Tibial nerve (tissue), 4 donors: ENCODE results near the gene TIMM23. TPM values are rescaled to one million over a fixed set of nuclear protein-coding genes. Genes with fewer than 3 reads are reported as not detected.
"Not testable (repeated sequence)": the region's sequence is repeated elsewhere in the genome, so short reads cannot be mapped to it uniquely, and the experiment has no call there.

Experiments used
- DNase-seq, 2 donors: peaks; one replicate each; pipeline ENCODE4 v3.0.0-alpha.2; 2019; ENCODE audit warnings: low spot score in 2 of 2
- H3K27ac ChIP-seq, 4 donors: fragments of 200-600 bp; sonication (generic) in 3 of 4; one replicate each; pipeline ENCODE4 v1.5.1; 2017 to 2019; ENCODE audit warnings: mild to moderate bottlenecking in 1 of 4
- H3K27me3 ChIP-seq, 2 donors: fragments of 200-600 bp; sonication (generic) in 1 of 2; one replicate each; pipeline versions ENCODE4 v1.5.1 to v1.6.0; 2017 to 2019
- H3K36me3 ChIP-seq, 3 donors: fragments of 200-600 bp; sonication (generic); one replicate each; pipeline ENCODE4 v1.5.1; 2018 to 2019
- H3K4me1 ChIP-seq, 4 donors: fragments of 200-600 bp; sonication (generic) in 3 of 4; one replicate each; pipeline ENCODE4 v1.5.1; 2017 to 2019
- H3K4me3 ChIP-seq, 4 donors: fragments of 200-600 bp; sonication (generic) in 3 of 4; one replicate each; pipeline ENCODE4 v1.5.1; 2017 to 2019; ENCODE audit warnings: mild to moderate bottlenecking in 1 of 4, moderate library complexity in 1 of 4
- H3K9me3 ChIP-seq, 4 donors: fragments of 200-600 bp; sonication (generic) in 3 of 4; one replicate each; pipeline ENCODE4 v1.5.1; 2017 to 2019
- EP300 ChIP-seq, 2 donors: sonication (generic); formaldehyde crosslinking; IDR thresholded peaks; one replicate each; pipeline ENCODE4 v1.6.1; 2017; ENCODE audit warnings: antibody characterized with exemption in 2 of 2, mild to moderate bottlenecking in 1 of 2
- POLR2A ChIP-seq, 2 donors: fragments of 450-650 bp; IDR thresholded peaks; one replicate each; pipeline ENCODE4 v1.6.1; 2017; ENCODE audit warnings: antibody characterized with exemption in 2 of 2, mild to moderate bottlenecking in 2 of 2, moderate library complexity in 2 of 2
- WGBS, 2 donors: methylation state at CpG; one replicate each; pipeline ENCODE4 v1.1.5; 2018; 5-methylcytosine and 5-hydroxymethylcytosine counted together
- total RNA-seq, 4 donors: library from RNA; depleted of rRNA; stranded (reverse); fragments of >200 nt; gene quantifications; one replicate each; pipeline ENCODE4 v1.1.0, GENCODE V29; 2016
- TF ChIP-seq, protein P1 (sequence below), 5 experiments: fragments of 200-600 bp in 3 of 5; fragments of 450-650 bp in 2 of 5; sonication (generic) in 3 of 5; IDR thresholded peaks; one replicate each; pipeline ENCODE4 v1.5.1; 2016 to 2019; ENCODE audit warnings: antibody characterized with exemption in 5 of 5, mild to moderate bottlenecking in 3 of 5, moderate library complexity in 2 of 5

Gene TIMM23
- total RNA-seq, 4 donors from 2014 or later = 29.6 to 42.9 (median 35.7) TPM

DNA sequence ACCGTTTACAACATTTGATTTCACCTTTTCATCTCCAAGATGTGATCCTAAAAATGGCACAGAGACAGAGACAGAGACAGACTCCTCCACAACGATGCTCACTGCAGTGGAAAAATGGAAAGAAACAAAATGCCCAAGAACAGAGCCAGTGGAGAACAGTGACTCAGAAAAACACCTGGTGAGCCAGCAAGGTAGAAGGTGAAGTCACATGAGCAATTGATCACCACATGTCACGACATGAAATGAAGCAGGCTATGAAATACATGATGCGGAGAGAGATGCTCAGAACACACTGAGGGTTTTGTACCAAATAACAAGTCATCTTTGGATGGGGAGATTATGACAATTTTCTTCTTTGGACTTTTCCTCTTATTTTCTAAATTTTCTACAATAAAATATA is 70.2 kb downstream of the TIMM23 start:
- 53 to 67% methylated on average over 4 of the region's 4 CpGs for WGBS, 2 donors
- no peak for DNase-seq
- Histone ChIP-seq H3K27me3 (no peaks in the 10 kb centered on the region), H3K4me3 (no peak overlapping the region), H3K4me1 (no peaks in the 10 kb centered on the region), H3K27ac (no peak overlapping the region), H3K36me3 (no peaks in the 10 kb centered on the region), H3K9me3 (no peaks in the 10 kb centered on the region)
- TF ChIP-seq POLR2A (IDR thresholded peaks at IDR 0.05) (no peak), EP300 (IDR thresholded peaks at IDR 0.05) (no peak)
- TF ChIP-seq, protein P1, sequence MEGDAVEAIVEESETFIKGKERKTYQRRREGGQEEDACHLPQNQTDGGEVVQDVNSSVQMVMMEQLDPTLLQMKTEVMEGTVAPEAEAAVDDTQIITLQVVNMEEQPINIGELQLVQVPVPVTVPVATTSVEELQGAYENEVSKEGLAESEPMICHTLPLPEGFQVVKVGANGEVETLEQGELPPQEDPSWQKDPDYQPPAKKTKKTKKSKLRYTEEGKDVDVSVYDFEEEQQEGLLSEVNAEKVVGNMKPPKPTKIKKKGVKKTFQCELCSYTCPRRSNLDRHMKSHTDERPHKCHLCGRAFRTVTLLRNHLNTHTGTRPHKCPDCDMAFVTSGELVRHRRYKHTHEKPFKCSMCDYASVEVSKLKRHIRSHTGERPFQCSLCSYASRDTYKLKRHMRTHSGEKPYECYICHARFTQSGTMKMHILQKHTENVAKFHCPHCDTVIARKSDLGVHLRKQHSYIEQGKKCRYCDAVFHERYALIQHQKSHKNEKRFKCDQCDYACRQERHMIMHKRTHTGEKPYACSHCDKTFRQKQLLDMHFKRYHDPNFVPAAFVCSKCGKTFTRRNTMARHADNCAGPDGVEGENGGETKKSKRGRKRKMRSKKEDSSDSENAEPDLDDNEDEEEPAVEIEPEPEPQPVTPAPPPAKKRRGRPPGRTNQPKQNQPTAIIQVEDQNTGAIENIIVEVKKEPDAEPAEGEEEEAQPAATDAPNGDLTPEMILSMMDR (IDR thresholded peaks at IDR 0.05) = no peak

DNA sequence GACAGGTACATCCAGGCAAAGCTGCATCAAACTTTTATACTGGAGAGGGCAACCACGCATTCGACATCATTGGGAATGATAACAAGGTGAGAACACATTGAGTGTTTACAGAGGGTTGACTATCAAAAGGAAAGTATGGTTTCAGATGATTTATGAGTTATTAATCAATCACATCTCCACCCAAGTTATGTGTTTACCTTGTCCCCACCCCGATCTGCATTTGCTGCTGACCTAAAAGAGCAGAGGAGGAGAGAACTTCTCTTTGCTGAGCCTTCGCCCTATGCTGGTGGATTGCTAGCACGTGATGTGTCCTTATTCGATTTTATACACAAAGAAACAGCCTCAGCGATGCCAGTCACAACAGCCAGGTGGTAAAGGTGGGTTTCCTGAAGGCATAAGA is 74.0 kb downstream of the TIMM23 start, which contains the start of gene MSMB:
Gene MSMB (minus strand): TSS at position 9 of the 400 bp plus-strand sequence. CDS start 32 bp downstream, outside the sequence.
- Histone ChIP-seq H3K4me3 (no peak within 1 kb of the TSS), H3K9me3 (no peaks in the 10 kb centered on the region), H3K27me3 (no peaks in the 10 kb centered on the region), H3K36me3 (no peaks in the 10 kb centered on the region), H3K4me1 (no peaks in the 10 kb centered on the region), H3K27ac (no peak within 1 kb of the TSS)
- TF ChIP-seq, protein P1 (IDR thresholded peaks at IDR 0.05) = no peak
- TF ChIP-seq POLR2A (IDR thresholded peaks at IDR 0.05) (no peak), EP300 (IDR thresholded peaks at IDR 0.05) (no peak)
- 88% methylated on average over 7 of the region's 7 CpGs for WGBS, 2 donors
- no peak for DNase-seq

DNA sequence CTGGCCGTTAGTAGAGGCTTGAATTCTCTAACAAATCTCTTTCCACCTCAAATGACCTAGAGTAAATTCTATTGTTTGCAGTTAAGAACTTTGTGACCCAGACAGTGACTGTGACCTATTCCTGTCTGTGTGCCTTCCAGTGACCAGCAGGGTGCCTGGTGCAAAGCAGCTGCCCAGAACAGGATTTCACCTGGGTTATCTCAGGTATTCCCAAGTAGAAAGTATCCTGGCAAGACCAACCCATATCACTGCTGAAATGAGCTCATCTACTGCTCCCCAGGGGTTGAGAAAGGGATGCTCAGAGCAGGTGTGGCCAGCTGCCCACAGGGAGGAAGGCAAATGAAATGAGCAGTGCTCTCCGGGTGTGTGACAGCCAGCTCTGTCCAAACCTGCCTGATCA is 75.9 kb downstream of the TIMM23 start:
- Histone ChIP-seq H3K9me3 (no peaks in the 10 kb centered on the region), H3K36me3 (no peaks in the 10 kb centered on the region), H3K4me3 (no peak overlapping the region), H3K27ac (no peak overlapping the region), H3K27me3 (no peaks in the 10 kb centered on the region), H3K4me1 (no peaks in the 10 kb centered on the region)
- TF ChIP-seq POLR2A (IDR thresholded peaks at IDR 0.05) (no peak), EP300 (IDR thresholded peaks at IDR 0.05) (no peak)
- TF ChIP-seq, protein P1 (IDR thresholded peaks at IDR 0.05) = no peak
- 36 to 62% methylated on average over 2 of the region's 2 CpGs for WGBS, 2 donors
- DNase-seq = no peak

DNA sequence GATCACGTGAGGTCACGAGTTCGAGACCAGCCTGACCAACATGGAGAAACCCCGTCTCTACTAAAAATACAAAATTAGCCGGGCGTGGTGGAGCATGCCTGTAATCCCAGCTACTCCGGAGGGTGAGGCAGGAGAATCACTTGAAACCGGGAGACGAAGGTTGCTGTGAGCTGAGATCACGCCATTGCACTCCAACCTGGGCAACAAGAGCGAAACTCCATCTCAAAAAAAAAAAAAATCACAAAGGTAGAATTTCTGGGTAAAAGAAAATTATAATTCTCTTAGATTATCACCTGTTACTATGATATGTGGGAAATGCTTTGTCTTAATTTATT is 77.2 kb downstream of the TIMM23 start:
- DNase-seq, H3K36me3 ChIP-seq, H3K27ac ChIP-seq, H3K9me3 ChIP-seq, H3K4me1 ChIP-seq, H3K4me3 ChIP-seq, H3K27me3 ChIP-seq: not testable (repeated sequence)
- 92 to 95% methylated on average over 11 of the region's 11 CpGs for WGBS, 2 donors

DNA sequence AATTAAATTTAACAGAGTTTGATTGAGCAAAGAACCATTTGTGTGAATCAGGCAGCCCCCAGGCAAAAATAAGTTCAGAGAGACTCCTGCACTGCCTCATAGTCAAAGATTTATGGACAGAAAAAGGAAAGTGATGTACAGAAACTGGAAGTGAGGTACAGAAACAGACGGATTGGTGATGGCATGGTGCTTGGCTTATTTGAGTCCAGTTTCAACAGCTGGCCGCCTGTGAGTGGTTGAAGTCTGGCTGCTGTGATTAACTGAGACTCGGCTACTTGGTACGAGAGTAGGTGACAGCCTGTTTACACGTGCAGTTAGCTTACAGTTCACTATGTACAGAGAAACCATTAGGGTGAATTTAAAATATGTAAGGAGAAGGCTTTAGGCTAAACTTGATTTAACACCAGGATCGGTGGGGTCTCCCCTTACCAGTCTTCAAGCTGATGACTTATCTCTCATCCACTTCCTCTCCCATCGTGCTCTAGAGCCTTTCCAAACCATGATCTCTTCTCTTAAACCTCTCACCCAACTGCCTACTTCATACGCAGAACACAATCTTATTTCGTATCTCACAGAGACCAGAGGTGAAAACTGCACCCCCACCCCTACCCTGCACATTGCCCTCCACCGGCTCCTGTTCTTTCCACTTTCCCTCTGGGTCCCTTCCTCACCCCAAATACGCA is 78.8 kb downstream of the TIMM23 start:
- H3K27ac ChIP-seq = no peak overlapping the region
- 70% methylated on average over 11 of the region's 11 CpGs for WGBS, 2 donors
- no peak for DNase-seq
- H3K36me3 ChIP-seq = no peaks in the 10 kb centered on the region
- no peaks in the 10 kb centered on the region for H3K4me1 ChIP-seq
- TF ChIP-seq, protein P1 (IDR thresholded peaks at IDR 0.05) = no peak
- TF ChIP-seq EP300 (IDR thresholded peaks at IDR 0.05) = no peak
- TF ChIP-seq POLR2A (IDR thresholded peaks at IDR 0.05) = no peak
- H3K4me3 ChIP-seq = no peak overlapping the region
- H3K27me3 ChIP-seq = no peaks in the 10 kb centered on the region
- H3K9me3 ChIP-seq = no peaks in the 10 kb centered on the region
